PFSK-1 (cell line): Measurements from ENCODE around the gene PTH2.

ENCODE experiments used
- FOXP2 ChIP-seq: optimal IDR thresholded peaks from 2 replicates; pipeline ENCODE3; 2011; ENCODE audit warnings: borderline replicate concordance, control low read depth, inconsistent platforms; ENCODE audit not compliant: insufficient read depth; ENCODE audit errors: extremely low read length, extremely low read depth
- POLR2AphosphoS5 ChIP-seq: IDR thresholded peaks from 2 replicates; pipeline ENCODE4 v1.6.1; 2012; ENCODE audit warnings: low read depth, mild to moderate bottlenecking, control low read depth, low read length, moderate library complexity
- REST ChIP-seq, 2 experiments: IDR thresholded peaks; 2 replicates each; pipeline versions ENCODE4 v1.6.1 to v1.8.0; 2011 to 2012; ENCODE audit warnings: low read depth in 2 of 2, low read length in 2 of 2, control low read depth in 1 of 2, inconsistent platforms in 1 of 2, mild to moderate bottlenecking in 1 of 2, moderate library complexity in 1 of 2; ENCODE audit not compliant: insufficient read depth in 1 of 2
- SIN3A ChIP-seq: IDR thresholded peaks from 2 replicates; pipeline ENCODE4 v1.6.1; 2012; ENCODE audit warnings: mild to moderate bottlenecking, low read length, moderate library complexity, borderline replicate concordance; ENCODE audit not compliant: insufficient read depth
- TAF1 ChIP-seq: IDR thresholded peaks from 2 replicates; pipeline ENCODE4 v1.6.1; 2012; ENCODE audit warnings: low read length, control low read depth, borderline replicate concordance; ENCODE audit not compliant: insufficient read depth

PTH2 gene

GRCh38 chr19:49419173-49419572, 4.1 kb downstream of the PTH2 start:
- TF ChIP-seq REST (IDR thresholded peaks at IDR 0.05; ENCODE audit: insufficient read depth in 1 of 2, low read depth in 2 of 2, low read length in 2 of 2) (no peak), SIN3A (no peak), POLR2AphosphoS5 (no peak), FOXP2 (no peak), TAF1 (no peak)

GRCh38 chr19:49418511-49418910, 4.7 kb downstream of the PTH2 start:
- TF ChIP-seq FOXP2 (no peak), REST (IDR thresholded peaks at IDR 0.05; ENCODE audit: insufficient read depth in 1 of 2, low read depth in 2 of 2, low read length in 2 of 2) (no peak), POLR2AphosphoS5 (no peak), TAF1 (no peak), SIN3A (no peak)

GRCh38 chr19:49417088-49417487, 6.2 kb downstream of the PTH2 start:
- TF ChIP-seq FOXP2 = no peak
- TF ChIP-seq POLR2AphosphoS5 = no peak
- no peak for TF ChIP-seq SIN3A
- TF ChIP-seq REST (IDR thresholded peaks at IDR 0.05; ENCODE audit: insufficient read depth in 1 of 2, low read depth in 2 of 2, low read length in 2 of 2) = no peak
- TF ChIP-seq TAF1 = no peak

- TF ChIP-seq SIN3A = no peak
- TF ChIP-seq TAF1 = no peak
- TF ChIP-seq REST (IDR thresholded peaks at IDR 0.05; ENCODE audit: insufficient read depth in 1 of 2, low read depth in 2 of 2, low read length in 2 of 2) = no peak
- TF ChIP-seq POLR2AphosphoS5 = no peak
- no peak for TF ChIP-seq FOXP2
Observed at GRCh38 chr19:49415810-49416200, 7.4 kb downstream of the PTH2 start.

GRCh38 chr19:49415102-49415809, 8.0 kb downstream of the PTH2 start:
- TF ChIP-seq REST (IDR thresholded peaks at IDR 0.05; ENCODE audit: insufficient read depth in 1 of 2, low read depth in 2 of 2, low read length in 2 of 2) = no peak
- no peak for TF ChIP-seq POLR2AphosphoS5
- TF ChIP-seq SIN3A = no peak
- no peak for TF ChIP-seq TAF1
- TF ChIP-seq FOXP2 = no peak
